Loucy (cell line): ENCODE data around the gene L1CAM.
A peak's percentile ranks its signal among the peaks of the same experiment; 100 is the strongest.

ENCODE experiments used
- H2AFZ ChIP-seq: fragments of 200-600 bp; sonication (generic); 2 replicates; pipeline ENCODE4 v1.6.0; 2016; ENCODE audit warnings: antibody characterized with exemption, mild to moderate bottlenecking, low read length, moderate library complexity
- H3F3A ChIP-seq: fragments of 200-600 bp; 2 replicates; pipeline ENCODE4 v1.6.0; 2016; ENCODE audit warnings: antibody characterized with exemption, low read depth, mild to moderate bottlenecking
- H3K27me3 ChIP-seq: fragments of 200-600 bp; sonication (generic); 2 replicates; pipeline ENCODE4 v1.6.1; 2014; ENCODE audit warnings: low read length, mild to moderate bottlenecking; ENCODE audit not compliant: insufficient read depth, poor library complexity, severe bottlenecking
- H3K36me3 ChIP-seq: fragments of 200-600 bp; sonication (generic); 2 replicates; pipeline ENCODE4 v1.6.1; 2016; ENCODE audit warnings: low read length; ENCODE audit not compliant: insufficient read depth
- H3K4me1 ChIP-seq: fragments of 200-600 bp; sonication (generic); 2 replicates; pipeline ENCODE4 v1.5.1; 2014; ENCODE audit warnings: low read length, mild to moderate bottlenecking; ENCODE audit not compliant: insufficient read depth, poor library complexity, severe bottlenecking
- H3K4me2 ChIP-seq: fragments of 200-600 bp; sonication (generic); 2 replicates; pipeline ENCODE4 v1.6.0; 2014; ENCODE audit warnings: antibody characterized with exemption, low read length, low read depth, mild to moderate bottlenecking; ENCODE audit not compliant: poor library complexity, severe bottlenecking
- H3K4me3 ChIP-seq: fragments of 200-600 bp; sonication (generic); 2 replicates; pipeline ENCODE4 v1.5.1; 2014; ENCODE audit warnings: low read length, mild to moderate bottlenecking, mixed read lengths; ENCODE audit not compliant: poor library complexity, severe bottlenecking
- H3K79me2 ChIP-seq: fragments of 200-600 bp; sonication (generic); 2 replicates; pipeline ENCODE4 v1.6.1; 2014; ENCODE audit warnings: low read length; ENCODE audit not compliant: insufficient read depth
- H3K9ac ChIP-seq: fragments of 200-600 bp; sonication (generic); 2 replicates; pipeline ENCODE4 v1.6.0; 2014; ENCODE audit warnings: mild to moderate bottlenecking, low read depth, low read length, moderate library complexity; ENCODE audit not compliant: poor library complexity, severe bottlenecking
- H3K9me2 ChIP-seq: fragments of 200-600 bp; sonication (generic); replicated peaks from 2 replicates; pipeline ENCODE4 v1.6.1; 2016; ENCODE audit warnings: low read depth, low read length, mixed read lengths
- H3K9me3 ChIP-seq: fragments of 200-600 bp; sonication (generic); 2 replicates; pipeline ENCODE4 v1.6.1; 2014; ENCODE audit warnings: mild to moderate bottlenecking, antibody characterized with exemption, low read length, low read depth; ENCODE audit not compliant: insufficient read depth
- H4K20me1 ChIP-seq: fragments of 200-600 bp; sonication (generic); 2 replicates; pipeline ENCODE4 v1.6.0; 2014; ENCODE audit warnings: antibody characterized with exemption, low read length, mild to moderate bottlenecking; ENCODE audit not compliant: insufficient read depth, poor library complexity, severe bottlenecking
- CTCF ChIP-seq: fragments of 200-600 bp; sonication (generic); conservative IDR thresholded peaks from 2 replicates; pipeline ENCODE4 v1.5.1; 2014; ENCODE audit warnings: mild to moderate bottlenecking, antibody characterized with exemption, low read length
- EZH2phosphoT487 ChIP-seq: fragments of 200-600 bp; IDR thresholded peaks from 2 replicates; pipeline ENCODE4 v1.6.1; 2018; ENCODE audit warnings: antibody characterized with exemption, mild to moderate bottlenecking, moderate library complexity, borderline replicate concordance

Gene L1CAM

GRCh38 chrX:153930011-153930910 is 44.3 kb upstream of the L1CAM start:
- TF ChIP-seq CTCF, result no peak
- TF ChIP-seq EZH2phosphoT487, result no peak
- Histone ChIP-seq H3K9me2 (no peaks in the 10 kb centered on the region), H4K20me1 (no peaks in the 10 kb centered on the region), H3K9me3 (no peaks in the 10 kb centered on the region), H3K4me2 (peak overlapping the region; percentile 71), H3K79me2 (peaks cover 55% of the 10 kb centered on the region), H3K36me3 (no peaks in the 10 kb centered on the region), H3K4me3 (no peak overlapping the region), H3K4me1 (peaks cover 13% of the 10 kb centered on the region), H3F3A (peaks cover 7% of the 10 kb centered on the region; the same call in 1 of the 2 replicates), H2AFZ (no peak overlapping the region), H3K9ac (no peak overlapping the region), H3K27me3 (no peaks in the 10 kb centered on the region)

- peak overlapping the region; percentile 69 for H3K4me3 ChIP-seq
- H3K27me3 ChIP-seq, result no peaks in the 10 kb centered on the region
- no peak overlapping the region for H2AFZ ChIP-seq
- H3K4me2 ChIP-seq, result peak overlapping the region; percentile 71
- H3K9ac ChIP-seq, result peak overlapping the region; percentile 78
- H3K9me3 ChIP-seq, result no peaks in the 10 kb centered on the region
- H3K9me2 ChIP-seq, result no peaks in the 10 kb centered on the region
- H4K20me1 ChIP-seq, result no peaks in the 10 kb centered on the region
- no peak for TF ChIP-seq CTCF
- TF ChIP-seq EZH2phosphoT487, result no peak
- H3F3A ChIP-seq, result peaks cover 7% of the 10 kb centered on the region; the same call in 1 of the 2 replicates
- H3K36me3 ChIP-seq, result no peaks in the 10 kb centered on the region
- H3K4me1 ChIP-seq, result peaks cover 13% of the 10 kb centered on the region
- H3K79me2 ChIP-seq, result peaks cover 59% of the 10 kb centered on the region
Observed at GRCh38 chrX:153929576-153929975, 43.6 kb upstream of the L1CAM start.

- no peaks in the 10 kb centered on the region for H3K36me3 ChIP-seq
Observed at GRCh38 chrX:153928846-153929245, 42.9 kb upstream of the L1CAM start.

More at GRCh38 chrX:153928846-153929245, 42.9 kb upstream of the L1CAM start:
- Histone ChIP-seq H3K4me1 (peaks cover 11% of the 10 kb centered on the region), H3K4me3 (peak overlapping the region; percentile 69), H3K27me3 (no peaks in the 10 kb centered on the region), H3F3A (peaks cover 7% of the 10 kb centered on the region; the same call in 1 of the 2 replicates), H3K9me2 (no peaks in the 10 kb centered on the region), H3K79me2 (peaks cover 59% of the 10 kb centered on the region), H4K20me1 (no peaks in the 10 kb centered on the region), H3K9me3 (no peaks in the 10 kb centered on the region), H3K4me2 (peak overlapping the region; percentile 71), H3K9ac (peak overlapping the region; percentile 78), H2AFZ (no peak overlapping the region)
- TF ChIP-seq EZH2phosphoT487 (no peak), CTCF (no peak)
